Measurements from ENCODE around the gene ANTKMT.

Gene ANTKMT

DNA sequence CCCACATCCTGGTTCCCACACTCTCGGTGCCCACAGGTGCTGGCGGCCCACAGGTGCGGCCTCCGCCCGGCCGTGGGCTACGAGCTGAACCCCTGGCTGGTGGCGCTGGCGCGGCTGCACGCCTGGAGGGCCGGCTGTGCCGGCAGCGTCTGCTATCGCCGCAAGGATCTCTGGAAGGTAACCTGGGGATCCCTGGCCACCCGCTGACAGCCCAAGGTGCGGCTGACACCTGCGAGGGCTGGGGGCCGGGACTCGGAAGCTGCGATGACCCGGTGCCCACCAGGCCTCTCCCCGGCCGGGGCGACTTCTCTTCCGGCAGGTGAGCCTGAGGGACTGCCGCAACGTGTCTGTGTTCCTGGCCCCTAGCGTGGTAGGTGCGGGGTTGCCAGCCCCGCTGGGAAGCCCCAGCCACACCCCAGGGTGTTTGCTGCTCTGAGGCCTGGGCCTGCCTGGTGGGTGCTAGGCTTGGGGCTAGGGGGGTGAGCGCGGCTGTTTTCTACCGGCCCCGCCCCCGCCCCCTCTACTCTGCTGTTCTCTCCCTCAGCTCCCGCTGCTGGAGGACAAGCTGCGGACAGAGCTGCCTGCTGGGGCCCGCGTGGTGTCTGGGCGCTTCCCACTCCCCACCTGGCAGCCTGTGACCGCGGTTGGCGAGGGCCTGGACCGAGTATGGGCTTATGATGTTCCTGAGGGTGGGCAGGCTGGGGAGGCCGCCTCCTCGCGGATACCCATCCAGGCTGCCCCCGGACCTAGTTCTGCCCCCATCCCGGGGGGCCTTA is 1.0 kb downstream of the ANTKMT start:
- peak overlapping the region; percentile 90 for H3K4me3 ChIP-seq (ENCODE audit: low read depth, low read length)
- TF ChIP-seq, protein P1, sequence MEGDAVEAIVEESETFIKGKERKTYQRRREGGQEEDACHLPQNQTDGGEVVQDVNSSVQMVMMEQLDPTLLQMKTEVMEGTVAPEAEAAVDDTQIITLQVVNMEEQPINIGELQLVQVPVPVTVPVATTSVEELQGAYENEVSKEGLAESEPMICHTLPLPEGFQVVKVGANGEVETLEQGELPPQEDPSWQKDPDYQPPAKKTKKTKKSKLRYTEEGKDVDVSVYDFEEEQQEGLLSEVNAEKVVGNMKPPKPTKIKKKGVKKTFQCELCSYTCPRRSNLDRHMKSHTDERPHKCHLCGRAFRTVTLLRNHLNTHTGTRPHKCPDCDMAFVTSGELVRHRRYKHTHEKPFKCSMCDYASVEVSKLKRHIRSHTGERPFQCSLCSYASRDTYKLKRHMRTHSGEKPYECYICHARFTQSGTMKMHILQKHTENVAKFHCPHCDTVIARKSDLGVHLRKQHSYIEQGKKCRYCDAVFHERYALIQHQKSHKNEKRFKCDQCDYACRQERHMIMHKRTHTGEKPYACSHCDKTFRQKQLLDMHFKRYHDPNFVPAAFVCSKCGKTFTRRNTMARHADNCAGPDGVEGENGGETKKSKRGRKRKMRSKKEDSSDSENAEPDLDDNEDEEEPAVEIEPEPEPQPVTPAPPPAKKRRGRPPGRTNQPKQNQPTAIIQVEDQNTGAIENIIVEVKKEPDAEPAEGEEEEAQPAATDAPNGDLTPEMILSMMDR (IDR thresholded peaks at IDR 0.05; ENCODE audit: low read depth, low read length, missing control alignments): no peak

DNA sequence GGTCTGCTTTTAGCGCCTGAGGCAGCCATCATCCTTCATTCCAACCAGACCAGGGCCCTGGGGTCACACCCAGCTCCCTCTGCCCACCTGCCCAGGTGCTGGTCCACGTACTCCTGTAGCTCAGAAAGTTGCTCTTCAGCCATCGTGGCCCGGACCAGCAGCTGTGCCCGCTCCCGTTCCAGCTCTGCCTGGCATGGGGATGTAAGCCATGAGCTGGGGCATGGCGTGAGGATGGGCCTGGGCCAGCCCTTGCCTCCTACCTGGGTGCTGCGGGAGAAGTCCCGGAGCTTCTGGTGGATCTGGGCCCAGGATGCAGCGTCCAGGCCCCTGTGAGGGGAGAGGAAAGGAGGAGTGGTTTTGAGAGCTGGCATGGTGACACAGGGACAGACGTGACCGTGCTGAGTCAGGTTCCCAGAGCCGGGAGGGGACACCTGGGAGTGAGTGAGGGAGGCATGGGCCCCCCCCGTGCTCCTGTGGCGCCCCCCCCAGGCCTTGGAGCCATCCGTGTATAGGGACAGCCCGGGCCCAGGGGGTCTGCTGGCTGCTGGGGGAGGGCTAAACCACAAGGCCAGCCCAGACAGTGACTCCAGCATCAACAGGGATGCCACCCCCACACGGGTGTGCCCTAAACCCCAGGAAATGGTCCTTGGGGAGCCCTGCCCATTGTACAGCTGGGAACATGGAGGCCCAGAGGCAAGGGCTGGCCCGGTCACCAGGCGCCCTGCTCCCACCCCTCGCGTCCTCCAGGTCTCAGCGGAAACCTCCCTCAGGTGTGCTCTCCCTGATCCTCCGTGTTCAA is 2.1 kb downstream of the ANTKMT start:
- H3K4me3 ChIP-seq (ENCODE audit: low read depth, low read length): no peak overlapping the region
- no peak for DNase-seq (ENCODE audit: low read depth)
- TF ChIP-seq, protein P1 (IDR thresholded peaks at IDR 0.05; ENCODE audit: low read depth, low read length, missing control alignments): no peak

More for the DNA sequence above, 1.0 kb downstream of the ANTKMT start:
- DNase-seq (ENCODE audit: low read depth): no peak

DNA sequence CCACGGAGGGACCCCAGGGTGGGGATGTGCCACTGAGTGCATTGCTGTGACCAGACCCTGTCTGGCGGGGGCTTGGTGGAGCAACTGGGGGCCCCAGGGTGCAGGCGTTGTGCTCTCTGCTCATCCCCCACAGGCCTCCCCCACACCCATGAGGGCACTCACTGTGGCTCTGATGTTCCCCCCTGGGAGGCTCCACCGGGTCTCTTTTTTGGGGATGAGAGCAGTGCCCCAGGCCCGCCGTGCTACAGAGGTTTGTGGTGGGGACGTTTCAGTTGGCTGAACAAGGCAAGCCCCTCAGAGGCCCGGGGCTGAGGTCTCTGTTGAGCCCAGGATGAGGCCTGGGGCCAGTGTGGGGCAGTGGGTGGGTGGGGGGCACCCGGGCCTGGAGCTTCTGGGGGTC is 2.7 kb downstream of the ANTKMT start:
- TF ChIP-seq, protein P1 (IDR thresholded peaks at IDR 0.05; ENCODE audit: low read depth, low read length, missing control alignments): no peak
- no peak overlapping the region for H3K4me3 ChIP-seq (ENCODE audit: low read depth, low read length)
- DNase-seq (ENCODE audit: low read depth): no peak

DNA sequence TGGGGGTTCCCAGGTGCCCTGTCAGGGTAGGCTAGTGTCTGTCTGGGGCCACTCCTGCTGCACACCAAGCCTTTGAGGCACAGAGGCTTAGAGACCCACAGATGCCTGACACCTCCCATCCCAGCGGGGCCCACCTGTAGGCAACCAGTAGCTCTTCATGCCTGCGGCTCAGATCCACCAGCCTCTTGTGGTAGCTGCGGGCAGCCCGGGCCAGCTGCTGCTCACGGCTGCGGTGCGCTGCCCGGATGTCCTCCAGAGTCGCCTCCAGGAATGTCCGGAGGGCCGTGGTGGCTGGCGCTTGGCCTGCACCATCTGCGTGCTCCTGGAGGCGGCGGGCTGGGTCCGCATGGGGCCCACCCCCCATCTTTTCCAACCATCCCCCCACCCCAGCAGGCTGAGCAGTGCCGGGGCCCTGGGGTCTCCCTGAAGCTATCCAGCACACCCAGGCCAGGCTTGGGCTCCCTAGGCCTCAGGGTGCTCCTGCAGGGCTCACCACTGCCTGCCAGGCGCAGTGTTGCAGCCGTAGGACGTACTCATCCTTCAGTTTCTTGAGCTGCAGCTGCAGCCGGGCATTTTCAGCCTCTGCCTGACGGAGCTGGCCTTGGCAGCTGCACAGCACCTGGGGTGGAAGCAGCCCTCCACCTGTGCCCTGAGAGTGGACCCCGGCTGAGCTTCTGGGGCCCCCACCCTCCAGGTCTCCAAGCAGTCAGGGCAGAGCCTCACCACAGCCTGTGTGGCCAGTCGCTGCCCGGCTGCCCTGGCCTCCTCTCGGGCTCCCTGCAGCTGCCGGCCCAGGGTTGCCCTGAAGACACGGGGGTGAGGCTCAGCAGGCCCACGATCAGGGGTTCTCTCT is 3.5 kb downstream of the ANTKMT start:
- H3K4me3 ChIP-seq (ENCODE audit: low read depth, low read length): no peak overlapping the region
- DNase-seq (ENCODE audit: low read depth): no peak
- TF ChIP-seq, protein P1 (IDR thresholded peaks at IDR 0.05; ENCODE audit: low read depth, low read length, missing control alignments): no peak

DNA sequence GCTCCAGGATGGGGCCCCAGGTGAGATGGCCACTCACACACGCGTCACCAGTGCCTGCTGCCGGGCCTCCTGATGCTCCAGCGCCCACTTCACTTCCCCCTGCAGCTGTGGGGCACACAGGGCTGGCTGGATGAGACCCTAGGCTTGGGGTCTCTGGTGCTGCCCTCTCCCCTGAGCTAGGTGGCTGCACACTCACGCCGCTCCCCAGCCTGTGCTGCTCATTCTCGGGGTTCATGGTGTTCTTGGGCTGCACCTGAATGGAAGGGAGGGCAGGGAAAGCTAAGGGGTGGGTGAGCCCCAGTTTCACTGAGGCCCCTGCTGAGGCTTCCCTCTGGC is 4.1 kb downstream of the ANTKMT start:
- TF ChIP-seq, protein P1 (IDR thresholded peaks at IDR 0.05; ENCODE audit: low read depth, low read length, missing control alignments): no peak
- no peak overlapping the region for H3K4me3 ChIP-seq (ENCODE audit: low read depth, low read length)
- no peak for DNase-seq (ENCODE audit: low read depth)

DNA sequence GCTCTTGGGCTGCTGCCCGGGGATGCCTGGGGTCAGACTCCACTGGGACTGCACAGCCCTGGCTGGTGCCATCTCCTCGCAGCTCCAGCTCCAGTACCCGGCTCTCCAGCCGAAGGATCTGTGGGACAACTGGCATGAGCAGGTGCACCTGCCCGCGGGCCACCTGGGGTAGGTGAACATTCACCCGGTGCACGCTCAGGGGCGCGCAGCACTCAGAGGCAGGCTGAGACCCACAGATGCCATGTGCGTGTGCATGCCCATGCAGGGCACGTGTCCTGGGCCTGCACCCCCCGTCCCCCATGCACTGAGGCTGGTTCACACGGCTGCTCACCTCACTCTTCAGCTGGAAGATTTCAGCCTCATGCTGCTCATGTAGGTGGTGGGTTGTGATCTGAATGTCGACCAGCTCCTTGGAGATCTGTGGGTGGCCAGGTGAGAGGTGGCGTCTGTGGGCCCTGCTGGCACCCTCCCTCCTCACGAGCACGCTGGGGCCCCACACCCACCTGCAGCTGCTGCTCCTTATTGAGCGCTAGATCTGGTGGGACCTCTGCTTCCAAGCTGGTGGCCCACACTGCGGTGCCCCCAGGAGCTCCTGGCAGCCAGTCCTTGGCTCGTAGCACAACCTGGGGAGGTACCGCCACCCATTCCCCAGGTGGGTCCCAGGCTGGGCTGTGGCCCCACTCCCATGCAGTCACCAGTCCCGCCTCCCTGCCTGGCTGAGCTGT is 4.7 kb downstream of the ANTKMT start:
- TF ChIP-seq, protein P1 (IDR thresholded peaks at IDR 0.05; ENCODE audit: low read depth, low read length, missing control alignments): no peak
- no peak for DNase-seq (ENCODE audit: low read depth)
- no peak overlapping the region for H3K4me3 ChIP-seq (ENCODE audit: low read depth, low read length)
